CD4-positive, alpha-beta T cell treated with Interleukin-4 for 4 hours (primary cell): ENCODE data around the gene BTBD9.

Experiments used
- DNase-seq: peaks from one replicate; pipeline ENCODE4 v3.0.0-alpha.2; 2020

Gene BTBD9

GRCh38 chr6:38323216-38323615 is 316.5 kb downstream of the BTBD9 start:
- DNase-seq = no peak

DNA sequence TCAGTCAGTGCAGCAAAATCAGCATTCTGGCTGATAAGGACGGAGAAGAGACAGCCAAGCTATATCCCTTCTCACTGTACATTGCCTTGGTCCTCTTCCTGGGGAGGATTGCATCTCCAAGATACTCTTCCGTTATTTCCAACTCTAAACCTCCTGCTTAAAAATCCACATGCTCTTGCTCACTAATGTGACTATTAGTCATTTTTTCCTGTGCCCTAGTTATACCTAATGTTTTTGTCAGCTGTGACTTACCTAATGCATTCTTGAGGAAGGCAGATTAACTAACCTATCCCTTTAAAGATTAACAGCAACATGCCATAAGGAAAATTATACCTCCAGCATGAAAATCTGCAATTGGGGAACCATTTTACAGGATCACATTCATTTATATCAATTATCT is 317.6 kb downstream of the BTBD9 start:
- no peak for DNase-seq

GRCh38 chr6:38320843-38321242 is 318.9 kb downstream of the BTBD9 start:
- DNase-seq = no peak

DNA sequence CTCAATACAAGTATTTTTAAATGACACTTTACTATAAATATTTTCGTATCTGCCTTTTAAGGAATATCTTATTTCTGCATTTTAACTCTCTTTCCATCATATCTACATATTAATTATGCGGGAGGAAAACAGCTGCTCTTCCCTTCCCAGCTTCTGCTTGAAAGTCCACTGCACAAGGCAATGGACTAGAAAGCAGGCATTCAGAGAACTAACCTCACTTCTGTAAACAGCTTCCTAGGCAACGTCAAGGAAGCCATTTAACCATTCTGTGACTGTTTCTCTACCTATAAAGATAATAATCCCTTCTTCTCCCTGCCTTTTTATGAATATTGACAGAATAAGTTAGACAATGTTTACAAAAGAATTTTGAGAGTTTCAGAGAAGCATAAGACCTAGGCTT is 319.4 kb downstream of the BTBD9 start:
- DNase-seq = no peak

- DNase-seq = no peak
Observed at GRCh38 chr6:38319256-38320212, 320.2 kb downstream of the BTBD9 start.

DNA sequence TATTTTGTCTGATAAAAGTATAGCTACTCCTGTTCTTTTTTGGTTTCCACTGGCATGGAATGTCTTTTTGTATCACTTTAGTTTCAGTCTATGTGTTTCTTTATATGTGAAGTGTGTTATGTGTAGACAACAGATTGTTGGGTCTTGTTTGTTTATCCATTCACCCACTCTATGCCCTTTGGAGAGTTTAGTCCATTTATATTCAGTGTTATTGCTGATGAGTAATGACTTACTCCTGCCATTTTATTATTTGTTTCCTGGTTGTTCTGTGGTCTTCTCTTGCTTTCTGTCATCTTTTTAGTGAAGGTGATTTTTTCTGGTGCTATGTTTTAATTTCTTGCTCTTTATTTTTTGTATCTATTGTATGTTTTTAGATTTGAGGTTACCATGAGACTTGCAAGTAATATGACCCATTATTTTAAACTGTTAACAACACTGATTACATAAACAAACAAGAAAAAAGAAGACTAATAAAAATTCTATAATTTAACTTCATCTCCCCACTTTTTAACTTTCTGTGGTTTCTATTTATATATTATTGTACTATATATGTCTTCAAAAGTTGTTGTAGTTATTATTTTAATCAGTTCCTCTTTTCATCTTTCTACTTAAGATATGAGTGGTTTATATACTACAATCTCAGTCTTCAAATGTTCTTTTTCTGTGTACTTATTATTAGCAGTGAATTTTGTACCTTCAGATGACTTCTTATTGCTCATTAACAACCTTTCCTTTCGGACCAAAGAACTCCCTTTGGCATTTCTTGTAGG is 323.4 kb downstream of the BTBD9 start:
- DNase-seq = no peak

DNA sequence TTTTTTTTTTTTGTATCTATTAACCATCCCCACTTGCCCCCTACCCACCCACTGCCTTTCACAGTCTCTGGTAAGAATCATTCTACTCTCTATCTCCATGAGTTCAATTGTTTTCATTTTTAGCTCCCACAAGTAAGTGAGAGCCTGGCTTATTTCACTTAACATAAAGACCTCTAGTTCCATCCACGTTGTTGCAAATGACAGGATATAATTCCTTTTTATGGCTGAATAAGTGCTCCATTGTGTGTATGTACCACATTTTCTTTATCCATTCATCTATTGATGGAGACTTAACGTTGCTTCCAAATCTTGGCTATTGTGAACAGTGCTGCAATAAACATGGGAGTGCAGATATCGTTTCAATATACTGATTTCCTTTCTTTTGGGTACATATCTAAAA is 328.5 kb downstream of the BTBD9 start:
- DNase-seq = no peak

- no peak for DNase-seq
Observed at GRCh38 chr6:38310061-38310460, 329.7 kb downstream of the BTBD9 start.

DNA sequence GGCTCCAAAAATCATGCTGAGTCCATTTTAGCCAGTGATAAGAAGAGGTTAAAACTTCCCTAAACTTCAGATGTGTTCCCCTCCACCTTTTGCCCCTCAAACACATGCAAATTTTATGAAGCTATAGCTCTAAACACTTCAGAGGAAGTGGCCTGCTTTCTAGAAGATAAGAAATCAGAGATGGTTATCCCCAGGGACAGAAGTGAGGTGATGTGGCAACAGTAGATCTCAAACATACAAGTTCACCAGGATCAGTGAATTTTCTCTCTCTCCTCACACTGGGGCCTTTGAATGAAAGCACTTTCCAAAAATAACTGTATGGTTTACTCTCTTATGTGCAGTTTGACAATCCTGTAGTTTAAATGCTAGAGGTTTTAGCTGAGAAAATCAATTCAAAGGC is 332.0 kb downstream of the BTBD9 start:
- DNase-seq = no peak

GRCh38 chr6:38306931-38307330 is 332.8 kb downstream of the BTBD9 start:
- DNase-seq = no peak

GRCh38 chr6:38305995-38306681 is 333.6 kb downstream of the BTBD9 start:
- DNase-seq = no peak

GRCh38 chr6:38302838-38303237 is 336.9 kb downstream of the BTBD9 start:
- no peak for DNase-seq

DNA sequence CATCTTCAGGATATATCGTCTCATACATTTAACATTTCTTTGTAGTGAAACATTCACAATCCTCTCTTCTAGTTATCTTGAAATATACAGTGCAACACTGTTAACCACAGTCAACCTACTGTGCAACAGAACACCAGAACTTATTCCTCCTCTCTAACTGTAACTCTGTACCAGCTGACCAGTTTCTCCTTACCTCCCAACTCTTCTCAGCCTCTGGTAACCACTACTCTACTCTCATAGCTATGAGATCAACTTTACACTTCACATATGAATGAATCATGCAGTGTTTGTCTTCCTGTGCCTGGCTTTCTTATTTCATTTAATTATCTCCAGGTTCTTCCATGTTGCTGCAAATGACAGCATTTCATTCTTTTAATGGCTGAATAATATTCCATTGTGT is 337.6 kb downstream of the BTBD9 start:
- DNase-seq = no peak

- no peak for DNase-seq
Observed at GRCh38 chr6:38290133-38290799, 349.5 kb downstream of the BTBD9 start.

DNA sequence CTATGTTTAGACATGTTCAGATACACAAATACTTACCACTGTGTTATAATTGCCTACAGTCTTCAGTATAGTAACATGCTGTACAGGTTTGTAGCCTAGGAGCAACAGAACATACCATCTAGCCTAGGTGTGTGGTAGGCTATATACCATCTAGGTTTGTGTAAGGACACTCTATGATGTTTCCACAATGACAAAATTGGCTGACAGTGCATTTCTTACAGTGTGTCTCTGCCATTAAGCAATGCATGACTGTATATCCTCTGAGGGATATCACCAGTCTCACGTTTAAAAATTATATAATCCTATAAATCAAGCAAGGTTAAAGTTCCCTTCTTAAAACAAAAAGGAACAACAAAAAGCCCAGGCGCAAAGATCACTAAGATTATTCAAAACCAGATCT is 352.2 kb downstream of the BTBD9 start:
- no peak for DNase-seq

DNA sequence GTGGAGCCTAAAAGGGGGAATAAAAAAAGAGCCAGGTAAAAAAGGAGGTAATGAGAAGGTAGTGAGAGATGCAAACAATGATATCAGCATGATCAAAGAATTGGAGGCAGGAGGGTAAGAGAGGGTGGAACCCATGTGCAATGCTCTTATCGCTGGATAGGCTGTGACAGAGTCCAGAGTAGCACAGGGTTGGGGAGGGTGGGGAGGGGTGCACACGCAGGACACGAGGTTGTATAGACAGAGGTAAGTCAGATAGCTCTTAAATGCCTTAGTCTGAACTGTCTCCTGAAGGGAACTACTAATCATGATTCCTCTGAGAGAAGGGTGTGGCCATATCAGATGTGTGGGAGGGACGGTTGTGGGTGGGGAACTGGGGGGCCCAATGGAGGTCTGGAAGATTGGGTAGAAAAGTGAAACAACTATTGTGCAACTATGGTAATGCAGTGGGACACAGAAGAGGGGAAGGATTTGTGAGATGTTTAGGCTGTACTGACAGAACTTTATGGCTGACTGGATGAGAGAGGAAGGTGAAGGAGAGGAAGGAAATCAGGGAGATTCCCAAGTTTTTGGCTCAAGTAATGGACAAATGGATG is 354.8 kb downstream of the BTBD9 start:
- no peak for DNase-seq

DNA sequence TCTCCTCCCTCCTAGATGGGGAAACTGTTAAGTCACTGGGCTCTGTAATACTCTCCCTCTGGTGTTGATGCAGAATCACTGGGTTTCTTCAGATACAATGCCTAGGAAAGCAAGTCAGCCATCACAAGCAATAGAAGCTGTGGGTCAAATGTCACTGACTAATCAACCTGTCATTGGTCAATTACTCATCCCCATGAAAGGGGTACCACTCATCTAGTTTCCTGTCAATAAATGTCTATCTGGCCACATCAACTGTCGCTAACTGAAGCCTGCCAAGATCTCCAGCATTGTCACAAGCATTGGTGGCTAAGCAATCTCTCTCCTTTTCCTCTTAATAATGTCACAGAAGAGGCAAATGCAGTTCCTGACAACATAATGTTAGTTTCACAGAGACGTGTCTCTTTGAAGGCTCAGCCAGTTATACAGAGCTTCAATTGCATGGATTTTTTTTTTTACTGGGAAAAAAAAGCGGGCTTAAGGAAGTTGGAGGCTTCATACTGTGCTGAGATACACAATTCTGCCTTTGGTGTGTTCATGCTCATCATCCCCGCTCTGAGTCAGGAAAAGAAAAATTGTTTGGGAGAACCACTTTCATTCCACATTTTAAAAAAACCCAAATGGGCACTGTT is 355.9 kb downstream of the BTBD9 start:
- peak; percentile 4 for DNase-seq

DNA sequence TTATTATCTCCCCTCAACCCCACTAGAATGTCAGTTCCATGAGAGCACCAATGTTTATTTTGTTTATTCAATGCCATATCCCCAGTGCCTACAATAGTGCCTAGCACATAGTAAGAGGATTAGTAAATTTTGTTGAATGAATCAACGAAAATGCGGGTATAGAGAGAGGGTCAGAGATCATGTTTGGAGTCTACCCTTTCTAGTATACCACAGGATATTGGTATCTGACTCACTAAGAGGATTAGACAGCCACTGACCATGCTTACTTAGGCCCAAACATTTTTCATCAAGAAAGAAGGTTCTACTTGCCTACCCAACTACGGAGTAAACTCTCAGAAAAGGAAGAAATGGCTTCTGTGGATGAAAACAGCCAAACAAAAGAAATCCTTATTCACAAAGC is 356.8 kb downstream of the BTBD9 start:
- DNase-seq = no peak

- DNase-seq = no peak
Observed at GRCh38 chr6:38281126-38281525, 358.6 kb downstream of the BTBD9 start.

GRCh38 chr6:38279963-38280588 is 359.7 kb downstream of the BTBD9 start:
- DNase-seq = no peak

GRCh38 chr6:38279423-38279822 is 360.3 kb downstream of the BTBD9 start:
- no peak for DNase-seq

DNA sequence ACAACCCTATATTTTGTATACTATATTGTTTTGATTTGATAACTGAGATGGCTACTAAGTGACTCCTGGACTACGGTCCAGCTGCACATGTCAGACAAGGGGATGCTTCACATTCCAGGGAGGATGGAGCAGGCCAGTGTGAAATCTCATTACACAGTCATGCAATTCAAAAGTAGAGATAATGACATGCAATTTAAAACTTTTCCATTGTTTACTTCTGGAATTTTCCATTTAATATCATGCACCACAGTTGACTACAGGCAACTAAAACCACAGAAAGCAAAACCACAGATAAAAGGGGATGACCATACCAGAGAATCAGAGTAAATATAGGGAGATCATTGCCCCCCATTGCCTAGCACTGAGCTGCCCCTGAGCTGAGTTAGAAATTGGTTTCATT is 366.4 kb downstream of the BTBD9 start:
- no peak for DNase-seq
